K562 (cell line): Measurements from ENCODE around the gene MLANA. TPM values are rescaled to one million over a fixed set of nuclear protein-coding genes. Genes with fewer than 3 reads are reported as not detected.

Source experiments
- ATAC-seq: fragments of 200-7000 bp; cut with Tn5 transposase; 3 replicates; pipeline ENCODE4 v1.9.1; 2020; ENCODE audit warnings: moderate library complexity
- BruUV-seq: library from RNA; stranded (reverse); fragments of 400-500 nt; replicated peaks from 2 replicates; lab custom pipeline; 2021; lab: Mats Ljungman, UMichigan
- CTCF ChIA-PET: fragments of 300-600 bp; formaldehyde crosslinking; extraction: SDS; loops from one replicate; lab custom pipeline; 2021; ENCODE audit warnings: low intra/inter-chr PET ratio; lab: Yijun Ruan, JAX
- POLR2A ChIA-PET: fragments of 300-600, 350-650 bp; sonication (Branson Sonifier 250); formaldehyde crosslinking; extraction: SDS; loops from one replicate; lab custom pipeline; 2021; ENCODE audit warnings: antibody characterized with exemption, inconsistent platforms; lab: Yijun Ruan, JAX
- DNase-seq, 4 experiments: peaks; one replicate each; pipeline versions ENCODE4 v3.0.0 to v3.0.0-alpha.2; 2011 to 2018; ENCODE audit warnings: low spot score in 3 of 4, mixed read lengths in 3 of 4; ENCODE audit errors: extremely low read depth in 1 of 4
- FAIRE-seq: peaks from 2 replicates; lab custom pipeline; 2011; peaks lifted over from hg19 to GRCh38; lab: Jason Lieb, UNC
- H2AFZ ChIP-seq: 2 replicates; pipeline ENCODE4 v1.6.0; 2011; ENCODE audit warnings: low read depth, low read length, control low read depth, inconsistent platforms
- H3K27ac ChIP-seq: fragments of 200-600 bp; 3 replicates; pipeline ENCODE4 v1.8.0; 2011; ENCODE audit warnings: low read depth, mild to moderate bottlenecking, control low read depth, inconsistent platforms, low read length, moderate library complexity, mixed read lengths; ENCODE audit errors: extremely low read depth
- H3K27me3 ChIP-seq, 2 experiments: fragments of 300-600 bp in 1 of 2; 2 replicates in 1 of 2; 3 replicates in 1 of 2; pipeline versions ENCODE4 v1.6.0 to v1.8.0; 2011; ENCODE audit warnings: inconsistent platforms in 2 of 2, low read length in 2 of 2, mild to moderate bottlenecking in 1 of 2, mixed read lengths in 1 of 2, moderate library complexity in 1 of 2; ENCODE audit not compliant: control insufficient read depth in 2 of 2, insufficient read depth in 2 of 2
- H3K36me3 ChIP-seq: fragments of 300-600 bp; 3 replicates; pipeline ENCODE4 v1.8.0; 2011; ENCODE audit warnings: mild to moderate bottlenecking, low read length, inconsistent platforms; ENCODE audit not compliant: control insufficient read depth, insufficient read depth
- H3K4me1 ChIP-seq, 2 experiments: fragments of 200-600 bp in 1 of 2; replicated peaks in 1 of 2; 2 replicates in 1 of 2; 3 replicates in 1 of 2; pipeline versions ENCODE4 v1.5.1 to v1.8.0; 2011; ENCODE audit warnings: inconsistent platforms in 2 of 2, low read length in 2 of 2, mild to moderate bottlenecking in 1 of 2, mixed read lengths in 1 of 2, moderate library complexity in 1 of 2; ENCODE audit not compliant: control insufficient read depth in 2 of 2, insufficient read depth in 2 of 2
- H3K4me2 ChIP-seq: 2 replicates; pipeline ENCODE4 v1.6.1; 2011; ENCODE audit warnings: low read length, control low read depth, inconsistent platforms, mixed read lengths; ENCODE audit not compliant: insufficient read depth
- H3K4me3 ChIP-seq: fragments of 200-600 bp; sonication (generic), shearing (Covaris generic); 2 replicates; pipeline ENCODE4 v1.5.1; 2016; ENCODE audit warnings: control low read depth, inconsistent platforms
- H3K79me2 ChIP-seq: fragments of 200-600 bp; 3 replicates; pipeline ENCODE4 v1.8.0; 2011; ENCODE audit warnings: low read length, inconsistent platforms; ENCODE audit not compliant: control insufficient read depth, insufficient read depth
- H3K9ac ChIP-seq, 2 experiments: 2 replicates each; pipeline versions ENCODE4 v1.6.0 to v1.6.1; 2011; ENCODE audit warnings: low read depth in 2 of 2, low read length in 2 of 2, control low read depth in 1 of 2, inconsistent platforms in 1 of 2, mild to moderate bottlenecking in 1 of 2, mixed read lengths in 1 of 2; ENCODE audit not compliant: insufficient read depth in 1 of 2
- H3K9me1 ChIP-seq: one replicate; pipeline ENCODE4 v1.6.0; 2011; ENCODE audit warnings: inconsistent platforms, mild to moderate bottlenecking, low read length, moderate library complexity; ENCODE audit not compliant: control insufficient read depth, insufficient read depth
- H3K9me3 ChIP-seq: replicated peaks from 2 replicates; pipeline ENCODE4 v1.5.1; 2011; ENCODE audit warnings: low read depth, low read length, inconsistent platforms; ENCODE audit not compliant: control insufficient read depth, insufficient read depth
- H4K20me1 ChIP-seq: replicated peaks from 2 replicates; pipeline ENCODE4 v1.6.1; 2011; ENCODE audit warnings: low read length, inconsistent platforms, mixed read lengths; ENCODE audit not compliant: control insufficient read depth, insufficient read depth
- RUNX1 ChIP-seq: sonication (generic); IDR thresholded peaks from 2 replicates; pipeline ENCODE4 v1.6.1; 2016; ENCODE audit warnings: antibody characterized with exemption, low read depth
- SMARCA4 ChIP-seq: fragments of 450-650 bp; IDR thresholded peaks from 2 replicates; pipeline ENCODE4 v1.6.1; 2016
- WGBS: fragments of 100-300 bp; shearing (Covaris generic); methylation state at CpG from one replicate; pipeline ENCODE4 v1.1.6; 2016; ENCODE audit warnings: low coverage, mixed read lengths; ENCODE audit not compliant: insufficient coverage; ENCODE audit errors: missing lambda C conversion rate; 5-methylcytosine and 5-hydroxymethylcytosine counted together
- in situ Hi-C: fragments of 300-500 bp; cut with MboI; formaldehyde crosslinking; loops from 4 replicates; pipeline ENCODE4 v1.15.0; 2018; ENCODE audit warnings: inconsistent platforms, mixed read lengths
- intact Hi-C: fragments of 100-400 bp; cut with micrococcal nuclease; formaldehyde crosslinking; loops from 2 replicates; pipeline ENCODE4 v1.14.2; 2022
- polyA plus RNA-seq, 8 experiments: library from polyadenylated mRNA; depleted of rRNA in 4 of 8; stranded (reverse) in 5 of 8; unstranded in 3 of 8; fragments of >200 nt; fragmentation: Nextera tagmentation in 2 of 8; fragmentation: Illumina TruSeq in 1 of 8; extraction: Ambion mirVana in 2 of 8; extraction: Trizol in 1 of 8; gene quantifications; 2 replicates each; pipeline versions ENCODE4 v1.2.1 to v1.2.3, GENCODE V29; 2011 to 2014; ENCODE audit warnings: inconsistent platforms in 1 of 8, missing spikeins in 1 of 8
- total RNA-seq, 7 experiments: library from RNA; depleted of rRNA in 6 of 7; stranded (reverse); fragments of >200 nt in 6 of 7; fragmentation: Illumina TruSeq in 2 of 7; extraction: Trizol in 2 of 7; gene quantifications; 2 replicates each; pipeline versions ENCODE4 v1.2.1 to v1.2.3, GENCODE V29; 2011 to 2021; ENCODE audit warnings: low replicate concordance in 1 of 7
- TF ChIP-seq, protein P1 (sequence below): fragments of 200-600 bp; sonication (generic); IDR thresholded peaks from one replicate; pipeline ENCODE4 v1.6.1; 2012; ENCODE audit warnings: mild to moderate bottlenecking, low read depth, low read length, inconsistent platforms

The MLANA gene
- total and polyA plus RNA-seq, 9 of the 15 experiments (the other 6 are each of a cell fraction or from before 2014, with no cell fraction given): not detected

GRCh38 chr9:5917273-5917672 lies 26.6 kb downstream of the MLANA start:
- ChIA-PET POLR2A (no interaction called here), CTCF (no interaction called here)
- H4K20me1 ChIP-seq: no peaks in the 10 kb centered on the region
- H3K4me3 ChIP-seq: no peak overlapping the region
- no peak for FAIRE-seq
- no peak overlapping the region for H2AFZ ChIP-seq
- no peaks in the 10 kb centered on the region for H3K27me3 ChIP-seq
- in situ Hi-C loops: no loop called here
- no peaks in the 10 kb centered on the region for H3K4me1 ChIP-seq
- H3K27ac ChIP-seq: no peak overlapping the region
- H3K79me2 ChIP-seq: no peaks in the 10 kb centered on the region
- H3K36me3 ChIP-seq: peaks cover 13% of the 10 kb centered on the region; the same call in 1 of the 3 replicates
- H3K9ac ChIP-seq: no peak overlapping the region
- BruUV-seq: no TSS peak
- intact Hi-C loops: no loop called here
- DNase-seq: no peak
- H3K4me2 ChIP-seq: no peak overlapping the region
- WGBS: 88% methylated on average over 4 of the region's 4 CpGs
- H3K9me1 ChIP-seq: no peaks in the 10 kb centered on the region
- TF ChIP-seq SMARCA4 (no peak), RUNX1 (no peak)
- TF ChIP-seq, protein P1, sequence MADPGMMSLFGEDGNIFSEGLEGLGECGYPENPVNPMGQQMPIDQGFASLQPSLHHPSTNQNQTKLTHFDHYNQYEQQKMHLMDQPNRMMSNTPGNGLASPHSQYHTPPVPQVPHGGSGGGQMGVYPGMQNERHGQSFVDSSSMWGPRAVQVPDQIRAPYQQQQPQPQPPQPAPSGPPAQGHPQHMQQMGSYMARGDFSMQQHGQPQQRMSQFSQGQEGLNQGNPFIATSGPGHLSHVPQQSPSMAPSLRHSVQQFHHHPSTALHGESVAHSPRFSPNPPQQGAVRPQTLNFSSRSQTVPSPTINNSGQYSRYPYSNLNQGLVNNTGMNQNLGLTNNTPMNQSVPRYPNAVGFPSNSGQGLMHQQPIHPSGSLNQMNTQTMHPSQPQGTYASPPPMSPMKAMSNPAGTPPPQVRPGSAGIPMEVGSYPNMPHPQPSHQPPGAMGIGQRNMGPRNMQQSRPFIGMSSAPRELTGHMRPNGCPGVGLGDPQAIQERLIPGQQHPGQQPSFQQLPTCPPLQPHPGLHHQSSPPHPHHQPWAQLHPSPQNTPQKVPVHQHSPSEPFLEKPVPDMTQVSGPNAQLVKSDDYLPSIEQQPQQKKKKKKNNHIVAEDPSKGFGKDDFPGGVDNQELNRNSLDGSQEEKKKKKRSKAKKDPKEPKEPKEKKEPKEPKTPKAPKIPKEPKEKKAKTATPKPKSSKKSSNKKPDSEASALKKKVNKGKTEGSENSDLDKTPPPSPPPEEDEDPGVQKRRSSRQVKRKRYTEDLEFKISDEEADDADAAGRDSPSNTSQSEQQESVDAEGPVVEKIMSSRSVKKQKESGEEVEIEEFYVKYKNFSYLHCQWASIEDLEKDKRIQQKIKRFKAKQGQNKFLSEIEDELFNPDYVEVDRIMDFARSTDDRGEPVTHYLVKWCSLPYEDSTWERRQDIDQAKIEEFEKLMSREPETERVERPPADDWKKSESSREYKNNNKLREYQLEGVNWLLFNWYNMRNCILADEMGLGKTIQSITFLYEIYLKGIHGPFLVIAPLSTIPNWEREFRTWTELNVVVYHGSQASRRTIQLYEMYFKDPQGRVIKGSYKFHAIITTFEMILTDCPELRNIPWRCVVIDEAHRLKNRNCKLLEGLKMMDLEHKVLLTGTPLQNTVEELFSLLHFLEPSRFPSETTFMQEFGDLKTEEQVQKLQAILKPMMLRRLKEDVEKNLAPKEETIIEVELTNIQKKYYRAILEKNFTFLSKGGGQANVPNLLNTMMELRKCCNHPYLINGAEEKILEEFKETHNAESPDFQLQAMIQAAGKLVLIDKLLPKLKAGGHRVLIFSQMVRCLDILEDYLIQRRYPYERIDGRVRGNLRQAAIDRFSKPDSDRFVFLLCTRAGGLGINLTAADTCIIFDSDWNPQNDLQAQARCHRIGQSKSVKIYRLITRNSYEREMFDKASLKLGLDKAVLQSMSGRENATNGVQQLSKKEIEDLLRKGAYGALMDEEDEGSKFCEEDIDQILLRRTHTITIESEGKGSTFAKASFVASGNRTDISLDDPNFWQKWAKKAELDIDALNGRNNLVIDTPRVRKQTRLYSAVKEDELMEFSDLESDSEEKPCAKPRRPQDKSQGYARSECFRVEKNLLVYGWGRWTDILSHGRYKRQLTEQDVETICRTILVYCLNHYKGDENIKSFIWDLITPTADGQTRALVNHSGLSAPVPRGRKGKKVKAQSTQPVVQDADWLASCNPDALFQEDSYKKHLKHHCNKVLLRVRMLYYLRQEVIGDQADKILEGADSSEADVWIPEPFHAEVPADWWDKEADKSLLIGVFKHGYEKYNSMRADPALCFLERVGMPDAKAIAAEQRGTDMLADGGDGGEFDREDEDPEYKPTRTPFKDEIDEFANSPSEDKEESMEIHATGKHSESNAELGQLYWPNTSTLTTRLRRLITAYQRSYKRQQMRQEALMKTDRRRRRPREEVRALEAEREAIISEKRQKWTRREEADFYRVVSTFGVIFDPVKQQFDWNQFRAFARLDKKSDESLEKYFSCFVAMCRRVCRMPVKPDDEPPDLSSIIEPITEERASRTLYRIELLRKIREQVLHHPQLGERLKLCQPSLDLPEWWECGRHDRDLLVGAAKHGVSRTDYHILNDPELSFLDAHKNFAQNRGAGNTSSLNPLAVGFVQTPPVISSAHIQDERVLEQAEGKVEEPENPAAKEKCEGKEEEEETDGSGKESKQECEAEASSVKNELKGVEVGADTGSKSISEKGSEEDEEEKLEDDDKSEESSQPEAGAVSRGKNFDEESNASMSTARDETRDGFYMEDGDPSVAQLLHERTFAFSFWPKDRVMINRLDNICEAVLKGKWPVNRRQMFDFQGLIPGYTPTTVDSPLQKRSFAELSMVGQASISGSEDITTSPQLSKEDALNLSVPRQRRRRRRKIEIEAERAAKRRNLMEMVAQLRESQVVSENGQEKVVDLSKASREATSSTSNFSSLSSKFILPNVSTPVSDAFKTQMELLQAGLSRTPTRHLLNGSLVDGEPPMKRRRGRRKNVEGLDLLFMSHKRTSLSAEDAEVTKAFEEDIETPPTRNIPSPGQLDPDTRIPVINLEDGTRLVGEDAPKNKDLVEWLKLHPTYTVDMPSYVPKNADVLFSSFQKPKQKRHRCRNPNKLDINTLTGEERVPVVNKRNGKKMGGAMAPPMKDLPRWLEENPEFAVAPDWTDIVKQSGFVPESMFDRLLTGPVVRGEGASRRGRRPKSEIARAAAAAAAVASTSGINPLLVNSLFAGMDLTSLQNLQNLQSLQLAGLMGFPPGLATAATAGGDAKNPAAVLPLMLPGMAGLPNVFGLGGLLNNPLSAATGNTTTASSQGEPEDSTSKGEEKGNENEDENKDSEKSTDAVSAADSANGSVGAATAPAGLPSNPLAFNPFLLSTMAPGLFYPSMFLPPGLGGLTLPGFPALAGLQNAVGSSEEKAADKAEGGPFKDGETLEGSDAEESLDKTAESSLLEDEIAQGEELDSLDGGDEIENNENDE: no peak
- H3K9me3 ChIP-seq: no peaks in the 10 kb centered on the region
- no peak for ATAC-seq
